C4-2B (cell line): ENCODE measurements around the gene RRAD.

ENCODE experiments used
- CTCF ChIP-seq: fragments of 450-650 bp; conservative IDR thresholded peaks from 2 replicates; pipeline ENCODE4 v1.5.1; 2017; ENCODE audit warnings: mild to moderate bottlenecking
- ZFX ChIP-seq: fragments of 450-650 bp; IDR thresholded peaks from 2 replicates; pipeline ENCODE4 v1.6.1; 2017

GRCh38 chr16:66914541-66914940 lies 10.8 kb downstream of the RRAD start:
- TF ChIP-seq CTCF: no peak
- no peak for TF ChIP-seq ZFX
